RWPE1 (cell line): Measurements from ENCODE around the gene UPB1.

Experiments used
- CTCF ChIA-PET: fragments of 350-600 bp; sonication (Branson Sonifier 250); formaldehyde crosslinking; extraction: SDS; loops from one replicate; lab custom pipeline; 2021; lab: Yijun Ruan, JAX
- POLR2A ChIA-PET: fragments of 400-600 bp; formaldehyde crosslinking; extraction: SDS; loops from one replicate; lab custom pipeline; 2020; ENCODE audit warnings: antibody characterized with exemption; ENCODE audit not compliant: low non-redundant PET; lab: Yijun Ruan, JAX
- DNase-seq: peaks from one replicate; pipeline ENCODE4 v3.0.0; 2012; ENCODE audit warnings: low spot score
- H3K27ac ChIP-seq: fragments of 450-650 bp; 2 replicates; pipeline ENCODE4 v1.5.1; 2017
- CTCF ChIP-seq: fragments of 450-650 bp; conservative IDR thresholded peaks from 2 replicates; pipeline ENCODE4 v1.5.1; 2017; ENCODE audit warnings: low read depth, mild to moderate bottlenecking

Gene UPB1

GRCh38 chr22:24553597-24554312 lies 58.6 kb downstream of the UPB1 start:
- DNase-seq: peak; percentile 8

GRCh38 chr22:24554313-24555164 lies 59.4 kb downstream of the UPB1 start, which contains the start of gene GUCD1:
GUCD1 (minus strand) TSS chr22:24555138; CDS start chr22:24554991, 147 bp downstream.
- CTCF ChIA-PET: no interaction called here
- no peak for TF ChIP-seq CTCF
- peak; percentile 21 for DNase-seq

More at GRCh38 chr22:24553597-24554312, 58.6 kb downstream of the UPB1 start:
- POLR2A ChIA-PET: no interaction called here
- peak overlapping the region; percentile 94 for H3K27ac ChIP-seq
- no peak for TF ChIP-seq CTCF
- CTCF ChIA-PET: no interaction called here

GRCh38 chr22:24555165-24556039 lies 60.3 kb downstream of the UPB1 start, which contains the start of gene SNRPD3:
SNRPD3 (plus strand) TSS chr22:24555999; CDS start chr22:24557675, 1,676 bp downstream.
- CTCF ChIA-PET: interaction anchor here (0.6 to 0.7 kb wide), 2 partner anchors 18 to 19 kb away, joined by 3 to 4 read pairs; no protein-coding TSS in a partner anchor
- H3K27ac ChIP-seq: peak within 1 kb of the TSS; percentile 94

More at GRCh38 chr22:24554313-24555164, 59.4 kb downstream of the UPB1 start, which contains the start of gene GUCD1:
- POLR2A ChIA-PET: interaction anchor here (0.6 kb wide), 1 partner anchor 11 kb away, joined by 4 read pairs; no protein-coding TSS in a partner anchor
- H3K27ac ChIP-seq: peak within 1 kb of the TSS; percentile 94

GRCh38 chr22:24559471-24559870 lies 64.3 kb downstream of the UPB1 start:
- ChIA-PET POLR2A (no interaction called here), CTCF (interaction anchor here (0.5 to 0.6 kb wide), 2 partner anchors 52 to 1677 kb away, joined by 4 to 5 read pairs; no protein-coding TSS in a partner anchor)
- TF ChIP-seq CTCF: no peak
- no peak for DNase-seq
- no peak overlapping the region for H3K27ac ChIP-seq

More at GRCh38 chr22:24555165-24556039, 60.3 kb downstream of the UPB1 start, which contains the start of gene SNRPD3:
- TF ChIP-seq CTCF: no peak
- DNase-seq: peak; percentile 98
- POLR2A ChIA-PET: interaction anchor here (0.6 kb wide), 3 partner anchors 11 to 584 kb away, joined by 4 read pairs; no protein-coding TSS in a partner anchor

GRCh38 chr22:24563246-24563645 lies 68.1 kb downstream of the UPB1 start:
- POLR2A ChIA-PET: no interaction called here
- CTCF ChIA-PET: no interaction called here
- H3K27ac ChIP-seq: no peak overlapping the region
- DNase-seq: no peak
- no peak for TF ChIP-seq CTCF
